ENCODE results near the gene RCAN2.

GRCh38 chr6:46201702-46202101 lies 289.5 kb downstream of the RCAN2 start:
- no peak for TF ChIP-seq POLR2A (IDR thresholded peaks at IDR 0.05)
- TF ChIP-seq CTCF (IDR thresholded peaks at IDR 0.05), result no peak

Data from heart left ventricle (tissue), 13 donors.